Erythroblast (primary cell): Measurements from ENCODE around the gene ABCC12.

Source experiments
- DNase-seq, 2 experiments: peaks; one replicate each; lab custom pipeline; 2025; lab: John Stamatoyannopoulos, UW
- GATA1 ChIP-seq: IDR thresholded peaks from 2 replicates; pipeline ENCODE4 v1.6.1; 2011; ENCODE audit warnings: low read depth, mild to moderate bottlenecking, control low read depth, low read length, moderate library complexity
- POLR2A ChIP-seq: IDR thresholded peaks from 2 replicates; pipeline ENCODE4 v1.6.1; 2011; ENCODE audit warnings: mild to moderate bottlenecking, low read length

Gene ABCC12

GRCh38 chr16:48113471-48113870 is 42.3 kb downstream of the ABCC12 start:
- DNase-seq, result peak in 1 of 2 experiments; percentile 1
- TF ChIP-seq GATA1, result no peak
- TF ChIP-seq POLR2A, result no peak

GRCh38 chr16:48113001-48113400 is 42.8 kb downstream of the ABCC12 start:
- peak in 1 of 2 experiments; percentile 5 for DNase-seq
- no peak for TF ChIP-seq POLR2A
- TF ChIP-seq GATA1, result no peak

GRCh38 chr16:48112600-48112999 is 43.2 kb downstream of the ABCC12 start:
- DNase-seq, result no peak
- no peak for TF ChIP-seq GATA1

GRCh38 chr16:48110982-48111381 is 44.8 kb downstream of the ABCC12 start:
- TF ChIP-seq GATA1 (no peak), POLR2A (no peak)
- DNase-seq, result no peak

- DNase-seq, result no peak
- TF ChIP-seq GATA1 (no peak), POLR2A (no peak)
These were observed 45.8 kb downstream of the ABCC12 start for GRCh38 chr16:48110000-48110399.

- TF ChIP-seq POLR2A, result no peak
- TF ChIP-seq GATA1, result no peak
- DNase-seq, result no peak
These were observed 46.3 kb downstream of the ABCC12 start for GRCh38 chr16:48109475-48109874.

- TF ChIP-seq GATA1 (no peak), POLR2A (no peak)
- no peak for DNase-seq
These were observed 49.3 kb downstream of the ABCC12 start for GRCh38 chr16:48106446-48106845.
